H1 (cell line): ENCODE measurements around the gene CSNK1G2. TPM values are rescaled to one million over a fixed set of nuclear protein-coding genes. Genes with fewer than 3 reads are reported as not detected.

Experiments used
- CREB1 ChIP-seq: IDR thresholded peaks from 2 replicates; pipeline ENCODE4 v1.6.1; 2012; ENCODE audit warnings: inconsistent platforms
- RNF2 ChIP-seq: fragments of 200-900, 300-1000 bp; sonication (generic); IDR thresholded peaks from 2 replicates; pipeline ENCODE4 v1.7.1; 2016; ENCODE audit warnings: borderline replicate concordance, low read depth, mild to moderate bottlenecking, antibody characterized with exemption, low read length; ENCODE audit not compliant: poor library complexity, severe bottlenecking; ENCODE audit errors: missing control alignments
- TAF1 ChIP-seq: IDR thresholded peaks from 2 replicates; pipeline ENCODE4 v1.6.1; 2011; ENCODE audit warnings: mild to moderate bottlenecking, low read depth, low read length
- USF2 ChIP-seq: IDR thresholded peaks from 2 replicates; pipeline ENCODE4 v1.6.1; 2011; ENCODE audit warnings: low read length, improper control_type of control experiment
- polyA plus RNA-seq, 7 experiments: library from polyadenylated mRNA; depleted of rRNA in 3 of 7; stranded (reverse) in 5 of 7; unstranded in 2 of 7; fragments of >200 nt in 5 of 7; fragments of 200-250 nt in 2 of 7; gene quantifications; 1 replicate in 5 of 7; 2 replicates in 1 of 7; 4 replicates in 1 of 7; pipeline versions ENCODE4 v1.2.1 to v1.2.3, GENCODE V29; 2011 to 2013; ENCODE audit warnings: missing spikeins in 2 of 7, mixed read lengths in 2 of 7
- total RNA-seq: library from RNA; stranded (reverse); fragmentation: NEBNext Ultra II Directional; extraction: Animal tissue kit (Norgen Biotek cat#: 25700); gene quantifications from 2 replicates; pipeline ENCODE4 v1.2.1, GENCODE V29; 2021

Gene CSNK1G2
- total and polyA plus RNA-seq, 2 of the 8 experiments (the other 6 are each of a cell fraction or from before 2014, with no cell fraction given), result 99.5 to 130 TPM

GRCh38 chr19:2014131-2014571 lies 73.2 kb downstream of the CSNK1G2 start (continued):
- TF ChIP-seq USF2 (no peak), CREB1 (no peak), RNF2 (no peak), TAF1 (no peak)
